Measurements from ENCODE around the gene BLTP3B.

GRCh38 chr12:100171248-100171647 lies 28.6 kb upstream of the BLTP3B start:
- TF ChIP-seq TAF1 (IDR thresholded peaks at IDR 0.05; ENCODE audit: low read depth) (no peak), CREB1 (IDR thresholded peaks at IDR 0.05; ENCODE audit: low read depth) (no peak), YY1 (IDR thresholded peaks at IDR 0.05; ENCODE audit: low read depth) (no peak), EP300 (IDR thresholded peaks at IDR 0.05; ENCODE audit: borderline replicate concordance) (no peak), NFIC (IDR thresholded peaks at IDR 0.05) (no peak), USF1 (IDR thresholded peaks at IDR 0.05) (no peak)
